ENCODE results near the gene TBX6.
A peak's percentile ranks its signal among the peaks of the same experiment; 100 is the strongest.

Gene TBX6

GRCh38 chr16:30087181-30087898 lies 4.4 kb downstream of the TBX6 start:
- no peak for DNase-seq (ENCODE audit: extremely low read depth in 1 of 2, low read depth in 1 of 2)

GRCh38 chr16:30086291-30087140 lies 5.2 kb downstream of the TBX6 start:
- no peak for DNase-seq (ENCODE audit: extremely low read depth in 1 of 2, low read depth in 1 of 2)

GRCh38 chr16:30085820-30086219 lies 5.9 kb downstream of the TBX6 start:
- no peak for DNase-seq (ENCODE audit: extremely low read depth in 1 of 2, low read depth in 1 of 2)

DNA sequence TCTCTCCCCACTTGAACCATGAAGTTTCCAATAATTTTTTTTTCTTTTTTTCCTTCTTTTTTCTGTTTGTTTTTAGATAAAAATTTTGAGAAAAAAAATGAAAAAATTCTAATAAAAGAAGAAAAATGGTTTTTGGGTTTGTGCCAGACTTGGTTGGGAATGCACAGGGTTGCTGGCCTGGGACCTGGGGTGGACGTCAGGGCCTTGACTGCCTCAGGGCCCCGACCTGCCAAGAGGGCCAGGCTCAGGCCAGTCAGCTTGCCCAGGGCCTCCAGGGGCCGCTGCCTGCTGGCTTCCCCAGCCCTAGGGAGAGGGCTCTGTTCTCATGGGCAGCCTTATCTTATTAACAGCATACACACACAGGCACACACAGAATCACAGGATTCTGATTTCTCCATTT lies 6.5 kb downstream of the TBX6 start:
- DNase-seq (ENCODE audit: extremely low read depth in 1 of 2, low read depth in 1 of 2) = no peak

DNA sequence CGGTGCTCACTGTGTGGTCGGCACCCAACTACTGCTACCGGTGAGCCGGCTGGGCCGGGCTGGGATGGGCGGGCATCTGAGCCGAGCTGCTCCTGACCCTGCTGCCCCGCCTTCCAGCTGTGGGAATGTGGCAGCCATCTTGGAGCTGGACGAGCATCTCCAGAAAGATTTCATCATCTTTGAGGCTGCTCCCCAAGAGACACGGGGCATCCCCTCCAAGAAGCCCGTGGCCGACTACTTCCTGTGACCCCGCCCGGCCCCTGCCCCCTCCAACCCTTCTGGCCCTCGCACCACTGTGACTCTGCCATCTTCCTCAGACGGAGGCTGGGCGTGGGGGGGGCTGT lies 6.9 kb downstream of the TBX6 start:
- no peak for DNase-seq (ENCODE audit: extremely low read depth in 1 of 2, low read depth in 1 of 2)

- no peak for DNase-seq (ENCODE audit: extremely low read depth in 1 of 2, low read depth in 1 of 2)
Observed at GRCh38 chr16:30084096-30084815, 7.5 kb downstream of the TBX6 start.

DNA sequence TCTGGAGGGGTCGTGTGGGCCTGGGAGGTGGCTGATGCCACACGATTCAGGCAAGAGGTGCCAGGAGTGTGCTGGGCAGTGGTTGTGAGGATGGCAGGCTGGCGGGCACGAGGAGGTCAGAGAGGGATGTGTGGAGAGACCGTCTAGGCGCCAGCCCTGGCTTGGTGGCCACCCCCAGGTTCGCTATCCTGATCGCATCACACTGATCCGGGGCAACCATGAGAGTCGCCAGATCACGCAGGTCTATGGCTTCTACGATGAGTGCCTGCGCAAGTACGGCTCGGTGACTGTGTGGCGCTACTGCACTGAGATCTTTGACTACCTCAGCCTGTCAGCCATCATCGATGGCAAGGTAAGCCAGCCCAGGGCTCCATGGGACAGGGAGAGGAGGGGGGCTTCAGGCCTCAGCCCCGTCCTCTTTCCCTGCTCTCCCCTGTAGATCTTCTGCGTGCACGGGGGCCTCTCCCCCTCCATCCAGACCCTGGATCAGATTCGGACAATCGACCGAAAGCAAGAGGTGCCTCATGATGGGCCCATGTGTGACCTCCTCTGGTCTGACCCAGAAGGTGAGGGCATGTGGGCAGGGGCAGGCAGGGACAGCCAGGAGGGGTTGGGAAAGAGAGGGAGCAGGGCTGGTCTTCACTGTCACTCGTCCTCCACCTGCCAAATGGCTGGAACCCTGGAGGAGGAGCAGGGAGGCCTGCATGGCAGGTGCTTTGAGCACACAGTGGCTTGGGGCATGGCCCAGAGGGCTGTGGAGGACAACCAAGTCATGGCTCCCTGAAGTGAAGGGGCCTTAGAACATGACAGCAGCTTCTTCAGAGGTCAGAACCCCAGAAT lies 8.3 kb downstream of the TBX6 start:
- DNase-seq (ENCODE audit: extremely low read depth in 1 of 2, low read depth in 1 of 2) = no peak

- no peak for DNase-seq (ENCODE audit: extremely low read depth in 1 of 2, low read depth in 1 of 2)
Observed at GRCh38 chr16:30082545-30083090, 9.1 kb downstream of the TBX6 start.

- DNase-seq (ENCODE audit: extremely low read depth in 1 of 2, low read depth in 1 of 2) = no peak
Observed at GRCh38 chr16:30079480-30079879, 12.2 kb downstream of the TBX6 start.

- no peak for DNase-seq (ENCODE audit: extremely low read depth in 1 of 2, low read depth in 1 of 2)
Observed at GRCh38 chr16:30078744-30079143, 13.0 kb downstream of the TBX6 start.

GRCh38 chr16:30077656-30078055 lies 14.1 kb downstream of the TBX6 start:
- no peak for DNase-seq (ENCODE audit: extremely low read depth in 1 of 2, low read depth in 1 of 2)

DNA sequence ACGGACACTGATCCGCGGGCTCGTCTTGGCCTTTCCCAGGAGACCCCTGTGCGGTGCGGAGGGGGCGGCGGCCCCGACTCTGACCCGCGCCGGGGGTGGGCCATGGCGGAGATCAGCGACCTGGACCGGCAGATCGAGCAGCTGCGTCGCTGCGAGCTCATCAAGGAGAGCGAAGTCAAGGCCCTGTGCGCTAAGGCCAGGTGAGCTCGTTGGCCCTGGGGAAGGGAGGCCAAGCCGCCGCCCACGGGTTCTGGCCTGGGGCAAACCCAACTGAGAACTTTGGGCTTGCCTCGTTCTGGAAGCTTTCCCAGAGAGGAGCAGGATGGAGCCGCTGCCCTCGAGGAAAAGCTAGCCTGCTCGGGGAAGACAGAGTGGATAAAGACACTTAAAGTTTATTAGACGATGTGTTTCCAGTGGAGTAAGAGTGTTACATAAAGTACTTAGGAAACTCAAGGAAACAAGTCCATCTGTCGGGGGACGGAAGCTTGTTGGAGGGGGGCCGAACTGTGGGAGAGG lies 15.4 kb downstream of the TBX6 start:
- DNase-seq (ENCODE audit: extremely low read depth in 1 of 2, low read depth in 1 of 2) = no peak

DNA sequence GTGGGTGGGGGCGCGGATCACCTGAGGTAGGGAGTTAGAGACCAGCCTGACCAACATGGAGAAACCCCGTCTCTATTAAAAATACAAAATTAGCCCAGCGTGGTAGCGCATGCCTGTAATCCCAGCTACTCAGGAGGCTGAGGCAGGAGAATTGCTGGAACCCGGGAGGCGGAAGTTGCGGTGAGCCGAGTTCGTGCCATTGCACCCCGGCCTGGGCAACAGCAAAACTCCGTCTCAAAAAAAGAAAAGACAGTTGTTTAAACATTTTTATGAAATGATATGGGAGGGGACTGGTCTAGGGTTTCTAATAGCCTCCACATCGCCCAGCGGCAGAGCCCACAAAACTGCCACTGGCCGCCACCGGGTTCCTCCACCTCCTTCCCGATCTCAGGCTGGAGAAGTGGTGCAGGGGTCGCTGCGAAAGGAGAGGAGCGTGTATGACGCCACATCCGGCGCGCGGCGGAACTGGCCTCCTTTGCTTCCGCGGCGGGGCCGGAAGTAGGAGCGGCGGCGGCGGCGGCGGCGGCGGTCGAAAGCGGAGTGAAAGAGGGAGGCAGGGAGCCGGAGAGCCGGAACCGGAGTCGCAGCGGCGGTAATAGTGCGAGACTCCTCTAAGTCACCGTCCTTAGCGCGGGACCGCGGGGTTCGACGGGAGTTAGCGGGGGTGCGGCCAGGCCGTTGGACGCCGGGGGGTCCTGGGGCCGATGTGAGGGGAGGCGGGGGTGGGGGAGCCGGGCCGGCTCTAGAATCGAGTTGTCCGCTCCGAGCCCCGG lies 16.0 kb downstream of the TBX6 start, which contains the start of gene PPP4C:
Gene PPP4C (plus strand): TSS at position 492 of the 773 bp plus-strand sequence. CDS start 384 bp downstream, outside the sequence.
- peak; percentile 83 to 85 for DNase-seq (ENCODE audit: extremely low read depth in 1 of 2, low read depth in 1 of 2)

DNA sequence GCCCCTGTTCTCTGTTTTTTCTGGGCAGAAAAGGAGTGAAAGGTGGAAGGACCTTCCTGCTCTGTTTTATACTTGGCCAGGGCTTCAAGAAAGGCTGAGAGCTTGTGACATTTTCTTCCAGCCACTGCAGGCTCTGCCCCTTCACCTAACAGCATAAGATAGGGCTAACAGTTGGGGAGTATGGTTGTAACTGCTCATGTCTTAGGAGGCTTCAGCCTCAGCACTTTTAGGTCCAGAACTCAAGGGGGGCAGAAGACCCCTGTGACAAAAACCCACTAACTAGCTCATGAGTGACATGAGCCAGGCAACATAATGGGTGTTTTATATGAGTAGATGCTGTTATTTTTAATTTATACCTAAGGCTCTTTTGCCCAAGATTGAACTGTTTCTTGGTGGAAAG lies 21.2 kb downstream of the TBX6 start:
- DNase-seq (ENCODE audit: extremely low read depth in 1 of 2, low read depth in 1 of 2) = no peak

GRCh38 chr16:30069611-30070462 lies 21.9 kb downstream of the TBX6 start:
- no peak for DNase-seq (ENCODE audit: extremely low read depth in 1 of 2, low read depth in 1 of 2)

GRCh38 chr16:30068750-30069610 lies 22.7 kb downstream of the TBX6 start:
- DNase-seq (ENCODE audit: extremely low read depth in 1 of 2, low read depth in 1 of 2) = no peak

DNA sequence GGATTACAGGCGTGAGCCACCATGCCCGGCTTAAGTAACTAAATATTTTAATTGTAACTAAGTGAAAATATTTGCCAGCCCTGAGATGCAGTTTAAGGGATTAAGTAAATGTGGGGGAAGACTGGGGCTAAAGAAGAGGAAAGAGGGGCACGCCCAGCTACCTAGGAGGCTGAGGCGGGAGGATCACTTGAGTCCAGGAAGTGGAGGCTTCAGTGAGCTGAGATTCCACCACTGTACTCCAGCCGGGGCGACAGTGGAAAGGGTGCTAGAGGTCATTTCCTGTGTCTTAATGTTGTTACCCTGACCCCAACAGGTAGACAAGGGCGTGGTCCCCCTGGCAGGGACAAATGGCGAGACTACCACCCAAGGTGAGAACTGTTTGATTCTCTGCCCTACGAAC lies 23.4 kb downstream of the TBX6 start:
- no peak for DNase-seq (ENCODE audit: extremely low read depth in 1 of 2, low read depth in 1 of 2)

DNA sequence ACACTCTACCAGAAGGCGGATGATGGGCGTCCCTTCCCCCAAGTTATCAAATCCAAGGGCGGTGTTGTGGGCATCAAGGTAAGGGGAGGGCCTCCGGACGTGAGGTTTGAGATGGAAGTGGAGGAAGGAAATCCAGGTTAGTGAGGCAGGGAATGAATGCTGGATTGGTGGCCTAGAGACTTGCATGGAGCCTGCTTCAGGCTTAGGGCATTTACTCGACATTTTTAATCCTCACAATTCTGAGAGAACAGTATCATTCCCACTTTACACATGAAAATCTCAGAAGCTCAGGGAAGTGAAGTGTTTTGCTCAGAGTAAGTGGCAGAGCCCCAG lies 24.2 kb downstream of the TBX6 start:
- no peak for DNase-seq (ENCODE audit: extremely low read depth in 1 of 2, low read depth in 1 of 2)
